Adrenal gland (tissue), 12 donors: ENCODE data around the gene VWA8. TPM values are rescaled to one million over a fixed set of nuclear protein-coding genes. Genes with fewer than 3 reads are reported as not detected.
A peak's percentile ranks its signal among the peaks of the same experiment; 100 is the strongest.
"Not testable (repeated sequence)": the region's sequence is repeated elsewhere in the genome, so short reads cannot be mapped to it uniquely, and the experiment has no call there.

ENCODE experiments used
- DNase-seq, 7 donors: peaks; one replicate each; pipeline ENCODE4 v3.0.0-alpha.2; 2019 to 2020
- H3K27ac ChIP-seq, 5 donors: fragments of 200-600 bp; sonication (generic) in 4 of 5; 1 replicate in 3 of 5; 2 replicates in 2 of 5; pipeline versions ENCODE4 v1.5.1 to v1.8.0; 2016 to 2020; ENCODE audit warnings: mild to moderate bottlenecking in 1 of 5
- H3K27me3 ChIP-seq: fragments of 200-600 bp; 2 replicates; pipeline ENCODE4 v1.8.0; 2021
- H3K36me3 ChIP-seq, 2 donors: fragments of 200-600 bp; replicated peaks in 1 of 2; 1 replicate in 1 of 2; 2 replicates in 1 of 2; pipeline versions ENCODE4 v1.5.1 to v1.8.0; 2018 to 2022
- H3K4me1 ChIP-seq, 2 donors: fragments of 200-600 bp; replicated peaks in 1 of 2; 1 replicate in 1 of 2; 2 replicates in 1 of 2; pipeline versions ENCODE4 v1.5.1 to v1.8.0; 2018 to 2021
- H3K4me3 ChIP-seq, 4 donors: fragments of 200-600 bp; sonication (generic) in 3 of 4; one replicate each; pipeline ENCODE4 v1.5.1; 2016 to 2018
- H3K9me3 ChIP-seq, 3 donors: fragments of 200-600 bp; sonication (generic) in 1 of 3; replicated peaks in 1 of 3; 1 replicate in 2 of 3; 2 replicates in 1 of 3; pipeline versions ENCODE4 v1.5.1 to v1.8.0; 2016 to 2021
- POLR2A ChIP-seq, 2 donors: fragments of 450-650 bp; IDR thresholded peaks; one replicate each; pipeline ENCODE4 v1.6.1; 2017; ENCODE audit warnings: antibody characterized with exemption in 2 of 2, mild to moderate bottlenecking in 2 of 2, moderate library complexity in 1 of 2
- WGBS, 4 donors: extraction: QIAGEN DNeasy Blood & Tissue Kit in 2 of 4; methylation state at CpG; one replicate each; pipeline versions ENCODE4 v1.1.5 to v1.1.7; 2013 to 2017; 5-methylcytosine and 5-hydroxymethylcytosine counted together
- intact Hi-C, 2 donors: fragments of 100-400 bp; cut with DNase I; formaldehyde crosslinking; loops; one replicate each; pipeline versions ENCODE4 v1.14.1 to v1.15.0; 2022 to 2023
- polyA plus RNA-seq, 3 donors: library from polyadenylated mRNA; stranded (reverse); fragments of 200-250 nt in 2 of 3; fragments of 350-450 nt in 1 of 3; fragmentation: Illumina TruSeq in 1 of 3; extraction: RNeasy Lipid Tissue Mini Kit (QIAGEN cat#74804) in 1 of 3; gene quantifications; one replicate each; pipeline ENCODE4 v1.2.3, GENCODE V29; 2013 to 2014
- total RNA-seq, 9 donors: library from RNA; depleted of rRNA in 4 of 9; stranded (reverse); fragments of >200 nt in 4 of 9; fragments of 120-200 nt in 1 of 9; fragmentation: NEBNext Ultra II Directional in 1 of 9; extraction: Animal tissue kit (Norgen Biotek cat#: 25700) in 1 of 9; gene quantifications; one replicate each; pipeline versions ENCODE4 v1.1.0 to v1.2.4, GENCODE V29; 2013 to 2023
- TF ChIP-seq, protein P1 (sequence below), 6 experiments: fragments of 450-650 bp in 4 of 6; fragments of 200-600 bp in 2 of 6; sonication (generic) in 1 of 6; IDR thresholded peaks; 1 replicate in 5 of 6; 2 replicates in 1 of 6; pipeline versions ENCODE4 v1.5.1 to v1.8.0; 2016 to 2021; ENCODE audit warnings: antibody characterized with exemption in 6 of 6, mild to moderate bottlenecking in 2 of 6, moderate library complexity in 1 of 6
- donor health status: healthy with polysubstance abuse.
- donor health status: Bipolar disorder and iron deficiency.
- donor health status: DM: yes; HTN: yes; CAD: no.
- donor health status: DM: no; HTN: no; CAD: no.
- donor health status: DM: no; HTN: no; CAD: no.
- donor health status: DM: yes; HTN: yes; CAD: no.

VWA8 gene
- total and polyA plus RNA-seq, 12 donors = 8.1 to 45.4 (median 31.4) TPM

DNA sequence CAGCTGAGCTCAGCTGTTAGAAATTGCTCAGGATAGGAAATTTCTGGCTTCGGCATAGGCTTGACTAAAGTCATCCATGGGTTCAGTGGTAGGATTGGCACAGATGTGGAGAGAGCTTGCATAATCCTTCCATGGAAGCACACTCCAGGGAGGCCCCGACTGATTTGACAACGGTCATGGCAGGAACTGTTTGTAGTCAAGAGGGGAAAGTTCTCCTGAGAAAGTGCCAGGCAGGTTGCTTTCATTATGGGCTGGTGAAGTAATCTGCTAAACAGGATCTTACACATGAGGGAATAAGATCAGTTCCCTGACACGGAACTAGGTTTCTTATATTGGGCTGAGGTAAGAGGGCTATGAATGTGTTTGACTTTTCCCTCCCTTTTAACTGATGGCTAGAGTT, 383.5 kb downstream of the VWA8 start:
- Histone ChIP-seq H3K27ac (no peak overlapping the region), H3K36me3 (no peaks in the 10 kb centered on the region), H3K9me3 (no peaks in the 10 kb centered on the region), H3K4me3 (no peak overlapping the region), H3K27me3 (no peaks in the 10 kb centered on the region), H3K4me1 (peaks cover 0 to 6% of the 10 kb centered on the region in 2 donors)
- intact Hi-C loops = no loop called here
- peak in 3 of 7 donors; percentile 25 to 66 (median 39) for DNase-seq
- 41 to 59% (median 55%) methylated on average over 4 of the region's 4 CpGs for WGBS, 4 donors
- no peak for TF ChIP-seq POLR2A (IDR thresholded peaks at IDR 0.05)
- TF ChIP-seq, protein P1, sequence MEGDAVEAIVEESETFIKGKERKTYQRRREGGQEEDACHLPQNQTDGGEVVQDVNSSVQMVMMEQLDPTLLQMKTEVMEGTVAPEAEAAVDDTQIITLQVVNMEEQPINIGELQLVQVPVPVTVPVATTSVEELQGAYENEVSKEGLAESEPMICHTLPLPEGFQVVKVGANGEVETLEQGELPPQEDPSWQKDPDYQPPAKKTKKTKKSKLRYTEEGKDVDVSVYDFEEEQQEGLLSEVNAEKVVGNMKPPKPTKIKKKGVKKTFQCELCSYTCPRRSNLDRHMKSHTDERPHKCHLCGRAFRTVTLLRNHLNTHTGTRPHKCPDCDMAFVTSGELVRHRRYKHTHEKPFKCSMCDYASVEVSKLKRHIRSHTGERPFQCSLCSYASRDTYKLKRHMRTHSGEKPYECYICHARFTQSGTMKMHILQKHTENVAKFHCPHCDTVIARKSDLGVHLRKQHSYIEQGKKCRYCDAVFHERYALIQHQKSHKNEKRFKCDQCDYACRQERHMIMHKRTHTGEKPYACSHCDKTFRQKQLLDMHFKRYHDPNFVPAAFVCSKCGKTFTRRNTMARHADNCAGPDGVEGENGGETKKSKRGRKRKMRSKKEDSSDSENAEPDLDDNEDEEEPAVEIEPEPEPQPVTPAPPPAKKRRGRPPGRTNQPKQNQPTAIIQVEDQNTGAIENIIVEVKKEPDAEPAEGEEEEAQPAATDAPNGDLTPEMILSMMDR (IDR thresholded peaks at IDR 0.05) = no peak

DNA sequence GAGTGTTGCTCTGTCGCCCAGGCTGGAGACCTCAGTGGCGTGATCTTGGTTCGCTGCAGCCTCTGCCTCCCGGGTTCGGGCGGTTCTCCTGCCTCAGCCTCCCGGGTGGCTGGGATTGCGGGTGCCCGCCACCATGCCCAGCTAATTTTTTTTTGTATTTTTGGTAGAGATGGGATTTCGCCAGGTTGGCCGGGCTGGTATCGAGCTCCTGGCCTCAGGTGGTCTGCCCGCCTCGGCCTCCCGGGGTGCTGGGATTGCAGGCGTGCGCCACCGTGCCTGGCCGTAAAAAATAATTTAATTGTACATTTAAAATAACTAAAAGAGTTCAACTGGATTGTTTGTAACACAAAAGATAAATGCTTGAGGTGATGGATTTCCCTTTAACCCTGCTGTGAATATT, 387.3 kb downstream of the VWA8 start:
- H3K4me1 ChIP-seq, H3K9me3 ChIP-seq, H3K27ac ChIP-seq, H3K36me3 ChIP-seq, DNase-seq, H3K4me3 ChIP-seq, H3K27me3 ChIP-seq, intact Hi-C loops: not testable (repeated sequence)
- 96 to 99% (median 96%) methylated on average over 18 to 19 of the region's 19 CpGs for WGBS, 4 donors

DNA sequence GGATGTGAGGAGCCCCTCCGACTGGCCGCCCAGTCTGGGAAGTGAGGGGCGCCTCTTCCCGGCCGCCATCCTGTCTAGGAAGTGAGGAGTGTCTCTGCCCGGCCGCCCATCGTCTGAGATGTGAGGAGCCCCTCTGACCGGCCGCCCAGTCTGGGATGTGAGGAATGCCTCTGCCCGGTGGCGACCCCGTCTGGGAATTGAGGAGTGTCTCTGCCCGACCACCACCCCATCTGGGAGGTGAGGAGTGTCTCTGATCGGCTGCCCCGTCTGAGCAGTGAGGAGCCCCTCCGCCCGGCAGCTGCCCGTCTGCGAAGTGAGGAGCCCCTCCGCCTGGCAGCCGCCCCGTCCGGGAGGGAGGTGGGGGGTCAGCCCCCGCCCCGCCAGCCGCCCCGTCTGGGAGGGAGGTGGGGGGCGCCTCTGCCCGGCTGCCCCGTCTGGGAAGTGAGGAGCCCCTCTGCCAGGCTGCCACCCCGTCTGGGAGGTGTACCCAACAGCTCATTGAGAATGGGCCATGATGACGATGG, 389.0 kb downstream of the VWA8 start:
- H3K27me3 ChIP-seq, H3K4me3 ChIP-seq, H3K4me1 ChIP-seq, H3K9me3 ChIP-seq, H3K27ac ChIP-seq, DNase-seq, H3K36me3 ChIP-seq, intact Hi-C loops: not testable (repeated sequence)
- 96 to 100% (median 97%) methylated on average over 4 to 33 of the region's 33 CpGs for WGBS, 4 donors

DNA sequence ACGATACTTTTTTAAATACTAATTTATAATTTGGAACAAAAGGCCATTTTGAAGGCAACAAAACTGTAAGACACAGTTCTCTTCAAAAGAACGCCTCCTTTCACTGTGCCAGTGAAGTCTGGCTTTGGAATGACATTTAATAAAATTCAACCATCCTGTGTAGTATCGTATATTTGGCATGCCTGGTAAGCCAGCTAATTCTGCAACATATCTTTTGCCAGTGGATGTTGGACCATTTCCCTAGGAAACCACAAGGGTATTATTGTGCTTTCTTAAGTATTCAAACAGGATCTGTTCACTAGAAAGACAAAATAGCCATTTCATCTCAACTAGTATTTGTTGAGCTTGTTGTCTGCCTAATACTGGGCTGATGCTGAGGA, 391.9 kb downstream of the VWA8 start:
- Histone ChIP-seq H3K27me3 (no peaks in the 10 kb centered on the region), H3K9me3 (no peaks in the 10 kb centered on the region), H3K36me3 (no peaks in the 10 kb centered on the region), H3K4me1 (peaks cover 2 to 12% of the 10 kb centered on the region in 2 donors), H3K4me3 (no peak overlapping the region), H3K27ac (no peak overlapping the region)
- no peak for DNase-seq
- intact Hi-C loops = no loop called here
- TF ChIP-seq POLR2A (IDR thresholded peaks at IDR 0.05) = no peak
- TF ChIP-seq, protein P1 (IDR thresholded peaks at IDR 0.05) = no peak
- WGBS, 4 donors = 73 to 89% (median 82%) methylated on average over 3 of the region's 3 CpGs

DNA sequence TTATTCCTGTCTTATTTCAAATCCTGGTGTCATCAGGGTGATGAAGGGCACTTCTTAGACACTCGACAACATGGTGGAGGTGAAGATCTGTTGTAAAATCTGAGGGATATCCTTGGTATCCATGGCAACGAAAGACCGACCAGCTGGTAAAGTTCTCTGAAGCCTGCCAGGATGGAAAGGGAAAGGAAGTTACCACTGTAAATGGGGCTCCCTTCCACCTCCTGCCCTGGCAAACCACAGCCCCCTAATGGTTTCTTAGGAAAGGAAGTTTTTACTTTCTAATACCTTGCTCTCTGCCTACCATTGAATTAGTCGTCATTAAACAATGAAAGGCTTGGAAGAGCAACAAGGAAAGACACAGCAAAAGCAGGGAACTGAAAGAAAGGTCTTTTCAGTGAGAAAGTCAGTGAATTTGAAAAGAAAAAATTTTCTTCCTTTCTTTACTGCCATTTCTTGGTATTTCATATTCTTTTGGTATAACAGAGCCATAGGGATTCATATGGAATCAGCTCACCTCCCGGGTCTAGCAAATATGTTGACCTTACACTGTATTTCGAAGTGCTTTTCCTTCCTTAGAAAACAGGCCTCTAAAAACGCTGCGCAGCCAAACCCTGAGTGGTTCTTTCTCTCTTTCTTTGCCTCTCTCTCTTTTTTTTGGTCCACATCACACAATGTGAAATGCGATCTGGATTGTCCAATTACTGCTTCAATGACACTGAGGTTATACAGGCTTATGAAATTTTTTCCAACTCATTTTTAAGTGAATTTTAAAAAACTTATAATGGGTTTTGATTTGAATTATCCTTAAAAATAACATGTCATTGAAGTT, 392.6 kb downstream of the VWA8 start:
- intact Hi-C loops = no loop called here
- no peaks in the 10 kb centered on the region for H3K9me3 ChIP-seq
- 86 to 94% (median 89%) methylated on average over 9 of the region's 9 CpGs for WGBS, 4 donors
- H3K4me3 ChIP-seq = no peak overlapping the region
- TF ChIP-seq, protein P1 (IDR thresholded peaks at IDR 0.05) = no peak
- H3K27ac ChIP-seq = no peak overlapping the region
- DNase-seq = no peak
- no peaks in the 10 kb centered on the region for H3K36me3 ChIP-seq
- H3K4me1 ChIP-seq = peaks cover 5 to 18% of the 10 kb centered on the region in 2 donors
- H3K27me3 ChIP-seq = no peaks in the 10 kb centered on the region
